SU-DHL-6 (cell line): ENCODE results near the gene MYH15.

ENCODE experiments used
- H2AFZ ChIP-seq: fragments of 200-600 bp; sonication (generic); 2 replicates; pipeline ENCODE4 v1.6.1; 2014; ENCODE audit warnings: low read depth, mild to moderate bottlenecking, moderate library complexity, mixed read lengths, antibody characterized with exemption, low read length; ENCODE audit not compliant: severe bottlenecking
- H3F3A ChIP-seq: fragments of 200-600 bp; shearing (Covaris generic); 2 replicates; pipeline ENCODE4 v1.6.0; 2016; ENCODE audit warnings: antibody characterized with exemption, mild to moderate bottlenecking; ENCODE audit not compliant: insufficient read depth
- H3K27ac ChIP-seq: fragments of 200-600 bp; sonication (generic); 2 replicates; pipeline ENCODE4 v1.5.1; 2016; ENCODE audit warnings: low read depth, mild to moderate bottlenecking, low read length, moderate library complexity, mixed read lengths
- H3K27me3 ChIP-seq: fragments of 200-600 bp; sonication (generic), shearing (Covaris generic); 2 replicates; pipeline ENCODE4 v1.6.0; 2014; ENCODE audit warnings: mild to moderate bottlenecking, low read length
- H3K36me3 ChIP-seq: fragments of 200-600 bp; sonication (generic); 2 replicates; pipeline ENCODE4 v1.6.1; 2014; ENCODE audit warnings: mild to moderate bottlenecking, low read length, mixed read lengths
- H3K4me2 ChIP-seq: fragments of 300-600, 200-600 bp; shearing (Covaris generic), sonication (generic); 2 replicates; pipeline ENCODE4 v1.6.0; 2014; ENCODE audit warnings: low read length, low read depth, mild to moderate bottlenecking; ENCODE audit not compliant: poor library complexity, severe bottlenecking
- H3K4me3 ChIP-seq: fragments of 200-600 bp; sonication (generic); 2 replicates; pipeline ENCODE4 v1.5.1; 2014; ENCODE audit warnings: antibody characterized with exemption, low read length, mild to moderate bottlenecking, mixed read lengths; ENCODE audit not compliant: insufficient read depth, poor library complexity, severe bottlenecking
- H3K79me2 ChIP-seq: fragments of 200-600 bp; sonication (generic); 2 replicates; pipeline ENCODE4 v1.6.1; 2014; ENCODE audit warnings: mild to moderate bottlenecking, low read length, moderate library complexity; ENCODE audit not compliant: insufficient read depth
- H3K9ac ChIP-seq: fragments of 200-600 bp; sonication (generic); 2 replicates; pipeline ENCODE4 v1.7.0; 2014; ENCODE audit warnings: mild to moderate bottlenecking, low read length
- H3K9me2 ChIP-seq: fragments of 200-600 bp; sonication (generic); replicated peaks from 2 replicates; pipeline ENCODE4 v1.6.1; 2014; ENCODE audit warnings: low read length; ENCODE audit not compliant: insufficient read depth
- H3K9me3 ChIP-seq: fragments of 200-600 bp; sonication (generic); 2 replicates; pipeline ENCODE4 v1.6.1; 2014; ENCODE audit warnings: low read length, mixed read lengths; ENCODE audit not compliant: insufficient read depth
- H4K20me1 ChIP-seq: fragments of 200-600 bp; sonication (generic); 2 replicates; pipeline ENCODE4 v1.6.1; 2014; ENCODE audit warnings: low read depth, mild to moderate bottlenecking, antibody characterized with exemption, low read length, moderate library complexity, mixed read lengths
- EZH2phosphoT487 ChIP-seq: fragments of 200-600 bp; sonication (generic), shearing (Covaris generic); conservative IDR thresholded peaks from 2 replicates; pipeline ENCODE4 v1.6.1; 2018; ENCODE audit warnings: mild to moderate bottlenecking, antibody characterized with exemption, low read length, moderate library complexity, mixed read lengths
- TF ChIP-seq, protein P1 (sequence below): fragments of 200-600 bp; sonication (generic); IDR thresholded peaks from one replicate; pipeline ENCODE4 v1.5.1; 2017; ENCODE audit warnings: antibody characterized with exemption, mild to moderate bottlenecking, low read length, moderate library complexity; ENCODE audit not compliant: insufficient read depth, poor library complexity, severe bottlenecking

Gene MYH15

DNA sequence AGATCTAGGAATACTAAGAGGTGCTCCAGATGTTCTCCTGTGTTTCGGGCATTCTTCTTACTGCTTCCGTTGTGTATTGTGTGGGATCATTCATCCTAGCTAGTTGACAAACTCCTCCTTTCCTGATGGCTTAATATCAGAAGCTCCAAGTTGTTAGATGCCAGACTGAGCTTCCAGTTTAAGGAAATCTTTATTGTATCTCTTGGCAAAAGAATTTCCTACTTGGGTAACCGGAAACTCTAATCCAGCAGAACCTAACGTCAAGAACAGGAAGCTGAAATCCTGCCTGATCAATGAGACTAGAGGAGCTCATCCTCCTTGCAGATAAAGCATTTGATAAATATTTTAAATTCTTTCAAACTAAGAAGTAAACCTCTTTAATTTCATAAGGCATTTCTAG is 27.7 kb upstream of the MYH15 start:
- Histone ChIP-seq H3K9me2 (no peaks in the 10 kb centered on the region), H4K20me1 (no peaks in the 10 kb centered on the region)

DNA sequence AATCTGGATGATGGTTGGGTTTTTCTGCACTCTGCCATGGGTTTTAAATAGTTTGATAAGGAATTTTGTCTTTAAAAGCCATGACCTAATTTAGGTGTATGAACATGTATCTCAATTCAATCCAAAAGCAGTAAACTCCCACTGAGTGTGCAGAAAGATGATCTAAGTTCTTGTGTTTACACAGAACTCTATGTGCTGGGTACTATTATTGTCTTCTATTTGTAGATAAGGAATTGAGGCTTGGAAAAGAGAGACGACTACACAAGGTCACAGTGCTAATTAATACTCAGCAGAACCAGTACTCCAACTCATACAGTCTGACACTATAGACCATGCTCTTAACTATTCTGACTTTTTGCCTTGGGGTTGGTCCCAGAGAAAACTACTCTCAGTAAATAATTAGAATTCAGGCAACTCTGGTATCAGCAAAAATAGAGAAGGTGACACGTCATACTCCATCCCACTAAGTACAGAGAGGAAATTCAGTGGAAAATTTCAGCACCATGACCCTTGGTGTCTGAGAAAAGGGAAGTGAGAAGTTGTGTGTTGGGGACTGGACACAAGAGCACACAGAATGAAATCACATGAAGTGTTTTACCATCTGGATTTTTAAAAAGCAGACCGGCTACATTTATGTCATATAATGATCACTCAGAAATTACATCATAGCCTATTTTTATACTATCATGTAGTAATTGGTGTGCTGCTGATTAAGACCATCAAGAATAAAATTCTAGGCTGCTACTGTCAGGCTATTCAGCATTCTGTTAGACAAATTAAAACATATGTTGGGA is 18.3 kb upstream of the MYH15 start:
- Histone ChIP-seq H2AFZ (no peak overlapping the region), H3K4me2 (no peak overlapping the region), H4K20me1 (no peaks in the 10 kb centered on the region), H3K27ac (no peak overlapping the region), H3K9ac (no peak overlapping the region), H3K27me3 (no peaks in the 10 kb centered on the region), H3K9me2 (no peaks in the 10 kb centered on the region), H3K36me3 (no peaks in the 10 kb centered on the region), H3K4me3 (no peak overlapping the region), H3F3A (no peaks in the 10 kb centered on the region), H3K9me3 (no peaks in the 10 kb centered on the region), H3K79me2 (no peaks in the 10 kb centered on the region)
- TF ChIP-seq EZH2phosphoT487: no peak
- TF ChIP-seq, protein P1, sequence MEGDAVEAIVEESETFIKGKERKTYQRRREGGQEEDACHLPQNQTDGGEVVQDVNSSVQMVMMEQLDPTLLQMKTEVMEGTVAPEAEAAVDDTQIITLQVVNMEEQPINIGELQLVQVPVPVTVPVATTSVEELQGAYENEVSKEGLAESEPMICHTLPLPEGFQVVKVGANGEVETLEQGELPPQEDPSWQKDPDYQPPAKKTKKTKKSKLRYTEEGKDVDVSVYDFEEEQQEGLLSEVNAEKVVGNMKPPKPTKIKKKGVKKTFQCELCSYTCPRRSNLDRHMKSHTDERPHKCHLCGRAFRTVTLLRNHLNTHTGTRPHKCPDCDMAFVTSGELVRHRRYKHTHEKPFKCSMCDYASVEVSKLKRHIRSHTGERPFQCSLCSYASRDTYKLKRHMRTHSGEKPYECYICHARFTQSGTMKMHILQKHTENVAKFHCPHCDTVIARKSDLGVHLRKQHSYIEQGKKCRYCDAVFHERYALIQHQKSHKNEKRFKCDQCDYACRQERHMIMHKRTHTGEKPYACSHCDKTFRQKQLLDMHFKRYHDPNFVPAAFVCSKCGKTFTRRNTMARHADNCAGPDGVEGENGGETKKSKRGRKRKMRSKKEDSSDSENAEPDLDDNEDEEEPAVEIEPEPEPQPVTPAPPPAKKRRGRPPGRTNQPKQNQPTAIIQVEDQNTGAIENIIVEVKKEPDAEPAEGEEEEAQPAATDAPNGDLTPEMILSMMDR: no peak

More for the DNA sequence above, 27.7 kb upstream of the MYH15 start:
- H2AFZ ChIP-seq: no peak overlapping the region
- H3K9me3 ChIP-seq: no peaks in the 10 kb centered on the region
- H3K4me3 ChIP-seq: no peak overlapping the region
- H3K9ac ChIP-seq: no peak overlapping the region
- H3K27ac ChIP-seq: no peak overlapping the region
- no peak overlapping the region for H3K4me2 ChIP-seq
- H3K79me2 ChIP-seq: no peaks in the 10 kb centered on the region
- H3K36me3 ChIP-seq: peaks cover 4% of the 10 kb centered on the region; the same call in 1 of the 2 replicates
- 0 out of 2 replicates have a peak, but pooled peaks cover 7% of the 10 kb centered on the region for H3F3A ChIP-seq
- TF ChIP-seq EZH2phosphoT487: no peak
- TF ChIP-seq, protein P1: no peak
- H3K27me3 ChIP-seq: no peaks in the 10 kb centered on the region

DNA sequence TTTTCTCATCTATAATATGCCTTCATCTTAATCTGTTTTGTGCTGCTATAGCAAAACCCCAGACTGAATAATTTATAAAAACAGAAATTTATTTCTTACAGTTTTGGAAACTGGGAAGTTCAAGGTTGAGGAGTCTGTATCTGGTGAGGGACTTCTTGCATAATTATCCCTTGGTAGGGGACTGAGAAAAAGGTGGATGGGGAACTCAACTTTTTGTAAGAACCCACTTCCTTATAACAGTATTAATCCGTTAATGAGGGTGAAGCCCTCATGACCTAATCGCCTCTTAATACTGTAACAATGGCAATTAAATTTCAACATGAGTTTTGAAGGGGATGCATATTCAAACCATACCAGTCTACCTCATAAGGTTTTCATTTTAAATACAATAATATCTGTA is 17.4 kb upstream of the MYH15 start:
- no peaks in the 10 kb centered on the region for H3K9me2 ChIP-seq

More for the DNA sequence above, 17.4 kb upstream of the MYH15 start:
- no peak for TF ChIP-seq EZH2phosphoT487
- TF ChIP-seq, protein P1: no peak
- Histone ChIP-seq H3K9me3 (no peaks in the 10 kb centered on the region), H3K4me3 (no peak overlapping the region), H4K20me1 (no peaks in the 10 kb centered on the region), H2AFZ (no peak overlapping the region), H3K9ac (no peak overlapping the region), H3K27ac (no peak overlapping the region), H3K79me2 (no peaks in the 10 kb centered on the region), H3K27me3 (no peaks in the 10 kb centered on the region), H3K36me3 (no peaks in the 10 kb centered on the region), H3K4me2 (no peak overlapping the region), H3F3A (no peaks in the 10 kb centered on the region)
